OCI-LY7 (cell line): ENCODE results near the gene CNOT4.

Experiments
- EZH2phosphoT487 ChIP-seq: fragments of 200-600 bp; sonication (generic); IDR thresholded peaks from 2 replicates; pipeline ENCODE4 v1.6.1; 2018; ENCODE audit warnings: low read depth, borderline replicate concordance, mild to moderate bottlenecking, mixed run types, antibody characterized with exemption, low read length, moderate library complexity, mixed read lengths
- TF ChIP-seq, protein P1 (sequence below): fragments of 200-600 bp; sonication (generic); conservative IDR thresholded peaks from 2 replicates; pipeline ENCODE4 v1.5.1; 2014; ENCODE audit warnings: mild to moderate bottlenecking, antibody characterized with exemption, low read length, moderate library complexity, mixed read lengths

GRCh38 chr7:135475521-135475920, 34.4 kb downstream of the CNOT4 start:
- TF ChIP-seq, protein P1, sequence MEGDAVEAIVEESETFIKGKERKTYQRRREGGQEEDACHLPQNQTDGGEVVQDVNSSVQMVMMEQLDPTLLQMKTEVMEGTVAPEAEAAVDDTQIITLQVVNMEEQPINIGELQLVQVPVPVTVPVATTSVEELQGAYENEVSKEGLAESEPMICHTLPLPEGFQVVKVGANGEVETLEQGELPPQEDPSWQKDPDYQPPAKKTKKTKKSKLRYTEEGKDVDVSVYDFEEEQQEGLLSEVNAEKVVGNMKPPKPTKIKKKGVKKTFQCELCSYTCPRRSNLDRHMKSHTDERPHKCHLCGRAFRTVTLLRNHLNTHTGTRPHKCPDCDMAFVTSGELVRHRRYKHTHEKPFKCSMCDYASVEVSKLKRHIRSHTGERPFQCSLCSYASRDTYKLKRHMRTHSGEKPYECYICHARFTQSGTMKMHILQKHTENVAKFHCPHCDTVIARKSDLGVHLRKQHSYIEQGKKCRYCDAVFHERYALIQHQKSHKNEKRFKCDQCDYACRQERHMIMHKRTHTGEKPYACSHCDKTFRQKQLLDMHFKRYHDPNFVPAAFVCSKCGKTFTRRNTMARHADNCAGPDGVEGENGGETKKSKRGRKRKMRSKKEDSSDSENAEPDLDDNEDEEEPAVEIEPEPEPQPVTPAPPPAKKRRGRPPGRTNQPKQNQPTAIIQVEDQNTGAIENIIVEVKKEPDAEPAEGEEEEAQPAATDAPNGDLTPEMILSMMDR: no peak
- TF ChIP-seq EZH2phosphoT487: no peak
